Measurements from ENCODE around the gene PRDX6. TPM values are rescaled to one million over a fixed set of nuclear protein-coding genes. Genes with fewer than 3 reads are reported as not detected.
"Not testable (repeated sequence)": the region's sequence is repeated elsewhere in the genome, so short reads cannot be mapped to it uniquely, and the experiment has no call there.

The PRDX6 gene
- total RNA-seq, 1 donor from 2014 or later: 194 TPM

- Mint-ChIP-seq H3K9me3 (no peaks in the 10 kb centered on the region), H3K4me3 (no peak overlapping the region), H3K27ac (no peak overlapping the region), H3K27me3 (ENCODE audit: low read depth) (no peaks in the 10 kb centered on the region), H3K4me1 (peaks cover 10% of the 10 kb centered on the region), H3K36me3 (peaks cover 68% of the 10 kb centered on the region)
- TF ChIP-seq CTCF (IDR thresholded peaks at IDR 0.05; ENCODE audit: unreplicated experiment): no peak
- DNase-seq (ENCODE audit: low spot score in 2 of 2, unreplicated experiment in 2 of 2): no peak
Measured at GRCh38 chr1:173484276-173484675, 7.1 kb downstream of the PRDX6 start.

GRCh38 chr1:173485401-173485800 lies 8.3 kb downstream of the PRDX6 start:
- Mint-ChIP-seq H3K9me3 (no peaks in the 10 kb centered on the region), H3K27me3 (ENCODE audit: low read depth) (no peaks in the 10 kb centered on the region), H3K27ac (no peak overlapping the region), H3K4me1 (no peaks in the 10 kb centered on the region), H3K36me3 (peaks cover 70% of the 10 kb centered on the region), H3K4me3 (no peak overlapping the region)
- no peak for TF ChIP-seq CTCF (IDR thresholded peaks at IDR 0.05; ENCODE audit: unreplicated experiment)
- DNase-seq (ENCODE audit: low spot score in 2 of 2, unreplicated experiment in 2 of 2): no peak

GRCh38 chr1:173488001-173488400 lies 10.9 kb downstream of the PRDX6 start:
- no peak for TF ChIP-seq CTCF (IDR thresholded peaks at IDR 0.05; ENCODE audit: unreplicated experiment)
- Mint-ChIP-seq H3K27ac (peak overlapping the region; percentile 48), H3K4me1 (no peaks in the 10 kb centered on the region), H3K27me3 (ENCODE audit: low read depth) (no peaks in the 10 kb centered on the region), H3K9me3 (peaks cover 2% of the 10 kb centered on the region), H3K36me3 (peaks cover 55% of the 10 kb centered on the region), H3K4me3 (no peak overlapping the region)
- DNase-seq (ENCODE audit: low spot score in 2 of 2, unreplicated experiment in 2 of 2): no peak

- H3K27me3 Mint-ChIP-seq (ENCODE audit: low read depth): no peaks in the 10 kb centered on the region
- no peak for TF ChIP-seq CTCF (IDR thresholded peaks at IDR 0.05; ENCODE audit: unreplicated experiment)
- no peak for DNase-seq (ENCODE audit: low spot score in 2 of 2, unreplicated experiment in 2 of 2)
- peaks cover 51% of the 10 kb centered on the region for H3K36me3 Mint-ChIP-seq
- no peak overlapping the region for H3K4me3 Mint-ChIP-seq
- peaks cover 13% of the 10 kb centered on the region for H3K9me3 Mint-ChIP-seq
- H3K27ac Mint-ChIP-seq: no peak overlapping the region
- H3K4me1 Mint-ChIP-seq: no peaks in the 10 kb centered on the region
Measured at GRCh38 chr1:173489149-173489600, 12.0 kb downstream of the PRDX6 start.

GRCh38 chr1:173489929-173490328 lies 12.8 kb downstream of the PRDX6 start:
- H3K4me3 Mint-ChIP-seq: no peak overlapping the region
- no peak for DNase-seq (ENCODE audit: low spot score in 2 of 2, unreplicated experiment in 2 of 2)
- no peak for TF ChIP-seq CTCF (IDR thresholded peaks at IDR 0.05; ENCODE audit: unreplicated experiment)
- H3K4me1 Mint-ChIP-seq: no peaks in the 10 kb centered on the region
- no peak overlapping the region for H3K27ac Mint-ChIP-seq
- H3K9me3 Mint-ChIP-seq: peaks cover 15% of the 10 kb centered on the region
- H3K36me3 Mint-ChIP-seq: peaks cover 47% of the 10 kb centered on the region
- H3K27me3 Mint-ChIP-seq (ENCODE audit: low read depth): no peaks in the 10 kb centered on the region

DNA sequence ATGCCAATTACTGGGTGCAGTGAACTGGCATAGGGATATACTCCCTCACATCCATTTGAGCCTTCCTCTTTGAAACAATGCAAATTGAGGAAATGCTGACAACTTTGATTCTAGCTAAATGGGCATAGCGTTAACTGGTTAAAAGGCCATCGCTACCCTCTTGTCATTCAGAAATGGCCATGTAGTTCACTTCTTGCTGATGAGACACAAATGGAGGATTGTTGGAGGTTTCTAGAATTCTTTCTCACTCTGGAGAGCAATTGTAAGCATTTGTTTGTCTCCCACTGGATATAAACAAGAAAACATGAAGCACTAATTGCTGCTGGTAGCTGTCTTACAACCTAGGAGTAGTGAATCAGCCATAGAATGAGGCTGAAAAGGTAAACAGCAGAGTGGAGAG lies 14.4 kb downstream of the PRDX6 start:
- Mint-ChIP-seq H3K9me3 (peaks cover 25% of the 10 kb centered on the region), H3K36me3 (peaks cover 34% of the 10 kb centered on the region), H3K27me3 (ENCODE audit: low read depth) (no peaks in the 10 kb centered on the region), H3K4me3 (no peak overlapping the region), H3K4me1 (no peaks in the 10 kb centered on the region), H3K27ac (no peak overlapping the region)
- TF ChIP-seq CTCF (IDR thresholded peaks at IDR 0.05; ENCODE audit: unreplicated experiment): no peak
- DNase-seq (ENCODE audit: low spot score in 2 of 2, unreplicated experiment in 2 of 2): no peak

DNA sequence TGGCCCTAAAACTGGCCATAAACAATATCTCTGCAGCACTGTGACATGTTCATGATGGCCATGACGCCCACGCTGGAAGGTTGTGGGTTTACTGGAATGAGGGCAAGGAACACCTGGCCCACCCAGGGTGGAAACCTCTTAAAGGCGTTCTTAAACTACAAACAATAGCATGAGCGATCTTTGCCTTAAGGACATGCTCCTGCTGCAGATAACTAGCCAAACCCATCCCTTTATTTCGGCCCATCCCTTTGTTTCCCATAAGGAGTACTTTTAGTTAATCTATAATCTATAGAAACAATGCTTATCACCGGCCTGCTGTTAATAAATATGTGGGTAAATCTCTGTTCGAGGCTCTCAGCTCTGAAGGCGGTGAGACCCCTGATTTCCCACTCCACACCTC lies 16.0 kb downstream of the PRDX6 start:
- not testable (repeated sequence) for H3K27ac Mint-ChIP-seq; DNase-seq (ENCODE audit: low spot score in 2 of 2, unreplicated experiment in 2 of 2); H3K4me1 Mint-ChIP-seq; H3K4me3 Mint-ChIP-seq; H3K27me3 Mint-ChIP-seq (ENCODE audit: low read depth)
- peaks cover 20% of the 10 kb centered on the region for H3K36me3 Mint-ChIP-seq
- peaks cover 32% of the 10 kb centered on the region for H3K9me3 Mint-ChIP-seq
